ENCODE measurements around the gene RNF44.

The RNF44 gene

GRCh38 chr5:176534640-176535039 is 2.6 kb downstream of the RNF44 start:
- no peak for DNase-seq

GRCh38 chr5:176533894-176534611 is 3.1 kb downstream of the RNF44 start:
- DNase-seq = peak; percentile 56

- DNase-seq = no peak
Measured at GRCh38 chr5:176533390-176533789, 3.8 kb downstream of the RNF44 start.

GRCh38 chr5:176532795-176533194 is 4.4 kb downstream of the RNF44 start:
- DNase-seq = no peak

- DNase-seq = no peak
Measured at GRCh38 chr5:176531902-176532493, 5.2 kb downstream of the RNF44 start.

GRCh38 chr5:176530983-176531901 is 6.0 kb downstream of the RNF44 start:
- no peak for DNase-seq

GRCh38 chr5:176530393-176530982 is 6.7 kb downstream of the RNF44 start:
- peak; percentile 34 for DNase-seq

- DNase-seq = peak; percentile 63
Measured at GRCh38 chr5:176529741-176530141, 7.5 kb downstream of the RNF44 start.

- DNase-seq = no peak
Measured at GRCh38 chr5:176529116-176529740, 8.0 kb downstream of the RNF44 start.

- no peak for DNase-seq
Measured at GRCh38 chr5:176528761-176529115, 8.5 kb downstream of the RNF44 start.

GRCh38 chr5:176528301-176528700 is 8.9 kb downstream of the RNF44 start:
- no peak for DNase-seq

GRCh38 chr5:176527246-176528222 is 9.7 kb downstream of the RNF44 start:
- DNase-seq = no peak

- no peak for DNase-seq
Measured at GRCh38 chr5:176526462-176526861, 10.7 kb downstream of the RNF44 start.

GRCh38 chr5:176525677-176526076 is 11.5 kb downstream of the RNF44 start:
- DNase-seq = no peak

- no peak for DNase-seq
Measured at GRCh38 chr5:176524987-176525386, 12.2 kb downstream of the RNF44 start.

- no peak for DNase-seq
Measured at GRCh38 chr5:176524138-176524537, 13.1 kb downstream of the RNF44 start.

- DNase-seq = no peak
Measured at GRCh38 chr5:176521699-176522263, 15.4 kb downstream of the RNF44 start.

GRCh38 chr5:176521286-176521685 is 15.9 kb downstream of the RNF44 start:
- no peak for DNase-seq

- no peak for DNase-seq
Measured at GRCh38 chr5:176519810-176520720, 17.1 kb downstream of the RNF44 start.

GRCh38 chr5:176517053-176517661 is 20.0 kb downstream of the RNF44 start:
- no peak for DNase-seq
